NCI-H146 treated with DMSO at 0.1 percent for 48 hours (cell line): ENCODE data around the gene B3GNT9.
A peak's percentile ranks its signal among the peaks of the same experiment; 100 is the strongest.

Experiments
- DNase-seq: peaks from one replicate; lab custom pipeline; 2025; ENCODE audit not compliant: unreplicated experiment; lab: John Stamatoyannopoulos, UW

The B3GNT9 gene

DNA sequence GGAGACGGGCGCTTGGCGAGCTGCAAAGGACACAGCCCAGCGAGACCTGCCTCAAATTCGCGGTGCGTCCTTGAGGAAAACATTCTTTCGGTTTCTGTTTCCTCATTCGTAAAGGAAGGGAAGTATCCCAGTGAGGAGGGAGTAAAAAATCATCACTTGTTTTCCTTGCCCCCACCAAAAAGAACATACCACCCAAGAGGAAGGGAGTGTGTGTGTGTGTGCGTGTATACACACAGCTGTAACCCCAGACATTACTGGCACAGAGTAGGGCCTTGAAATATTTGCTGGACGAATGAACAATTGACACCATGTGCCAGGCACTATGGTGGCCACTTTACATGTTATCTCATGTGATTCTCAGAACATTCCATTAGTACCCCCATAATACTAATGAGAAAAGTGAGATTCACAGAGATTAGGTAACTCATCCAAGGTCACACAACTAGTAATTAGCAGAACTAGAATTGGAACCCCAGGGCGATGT, 34.9 kb upstream of the B3GNT9 start:
- DNase-seq, result no peak

DNA sequence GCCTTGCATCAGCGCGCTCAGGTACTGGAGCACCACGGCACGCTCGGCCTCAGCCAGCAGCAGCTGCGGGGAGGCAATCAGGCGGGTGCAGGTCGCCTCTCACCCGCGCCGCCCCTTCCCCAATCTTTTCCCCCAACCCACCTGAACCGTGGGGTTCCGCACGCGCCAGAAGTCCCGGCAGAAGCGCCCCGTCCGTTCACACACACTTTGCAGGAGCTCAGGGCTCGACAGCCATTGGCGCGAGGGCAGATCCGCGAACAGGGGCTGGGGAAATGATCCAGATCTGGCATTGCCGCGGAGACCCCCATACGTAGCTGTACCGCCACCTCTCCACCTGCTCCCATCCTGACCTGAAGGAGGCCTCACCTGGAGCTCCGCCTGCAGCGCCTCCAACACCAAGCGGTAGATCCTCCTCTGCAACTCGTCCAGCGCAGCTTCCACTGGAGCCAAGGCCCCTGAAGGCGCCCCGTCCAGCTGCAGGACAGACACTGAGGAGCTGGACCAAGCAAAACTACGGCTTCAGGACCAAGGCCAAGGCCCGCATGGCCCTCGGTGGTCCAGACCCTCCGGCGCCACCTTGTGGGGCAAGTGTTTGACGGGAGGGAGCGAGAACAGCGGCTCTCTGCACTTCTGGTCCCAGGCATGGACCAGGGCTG, 34.3 kb upstream of the B3GNT9 start:
- peak; percentile 18 for DNase-seq

DNA sequence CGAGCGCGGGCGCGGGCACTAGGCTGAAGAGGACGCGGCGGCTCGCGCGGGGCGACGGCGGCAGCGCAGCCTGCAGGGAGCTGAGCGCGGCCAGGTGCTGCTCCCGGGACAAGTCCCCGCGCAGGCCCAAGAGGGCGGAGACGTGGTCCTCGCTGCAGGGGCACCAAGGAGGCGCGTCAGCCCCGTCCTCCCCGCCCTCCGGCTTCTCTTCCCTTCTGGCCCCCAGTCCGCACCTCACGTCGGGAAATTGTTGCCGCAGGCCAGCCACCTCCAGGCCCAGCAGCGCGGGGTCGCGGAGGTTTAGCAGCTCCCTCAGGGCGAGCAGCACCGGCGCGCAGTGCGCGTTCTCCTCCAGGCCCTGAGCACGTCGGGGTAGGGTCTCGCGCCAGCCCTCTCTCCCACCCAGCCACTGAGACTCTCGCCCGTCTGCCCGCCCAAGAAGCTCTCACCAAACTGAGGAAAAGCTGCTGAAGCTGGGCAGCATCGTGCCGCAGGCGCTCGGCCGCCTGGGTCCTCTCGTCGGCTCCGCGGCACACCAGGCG, 33.7 kb upstream of the B3GNT9 start:
- no peak for DNase-seq

DNA sequence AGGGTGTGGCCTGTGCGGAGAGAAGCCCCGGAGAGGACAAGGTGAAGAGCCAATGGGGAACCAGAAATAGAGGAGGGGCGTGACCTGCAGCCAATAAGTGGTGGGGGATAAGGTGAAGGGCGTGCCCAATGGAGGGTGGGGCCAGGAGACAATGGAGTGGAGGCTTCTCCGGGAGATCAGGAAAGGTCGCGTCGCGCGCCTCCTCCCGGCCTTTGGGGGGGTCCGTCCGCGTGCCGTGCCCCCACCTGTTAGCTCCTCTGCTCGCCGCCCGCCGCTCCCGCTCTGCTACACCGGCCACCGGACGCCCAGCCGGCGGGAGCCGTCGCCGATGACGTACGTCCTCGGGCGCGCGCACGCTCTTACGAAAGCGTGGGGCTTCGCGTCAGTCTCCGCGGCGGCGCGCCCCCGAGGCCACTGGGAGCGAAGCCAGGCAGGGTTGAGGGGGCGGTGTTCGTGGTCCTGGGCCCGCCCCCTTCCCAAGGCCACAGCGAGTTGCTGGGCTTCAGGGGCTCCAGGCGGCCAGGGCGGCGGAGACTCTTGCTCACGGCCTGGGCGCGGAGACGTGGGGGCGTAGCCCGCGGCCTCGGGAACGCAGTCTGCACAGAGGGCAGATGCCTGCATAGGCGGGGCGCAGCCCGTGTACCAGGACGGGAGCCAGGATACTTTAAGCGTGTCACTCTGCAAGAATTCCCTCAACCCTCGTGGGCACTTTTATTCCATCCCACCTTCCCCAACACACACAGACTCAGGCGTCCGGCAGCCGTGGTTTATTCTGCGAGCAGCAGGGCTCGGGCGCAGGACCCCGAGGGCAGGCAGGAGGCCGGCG, 33.0 kb upstream of the B3GNT9 start, which contains the start of gene MATCAP1:
Gene MATCAP1 (minus strand): TSS at position 337 of the 826 bp plus-strand sequence. CDS start 3,353 bp downstream, outside the sequence.
- DNase-seq, result peak; percentile 93

DNA sequence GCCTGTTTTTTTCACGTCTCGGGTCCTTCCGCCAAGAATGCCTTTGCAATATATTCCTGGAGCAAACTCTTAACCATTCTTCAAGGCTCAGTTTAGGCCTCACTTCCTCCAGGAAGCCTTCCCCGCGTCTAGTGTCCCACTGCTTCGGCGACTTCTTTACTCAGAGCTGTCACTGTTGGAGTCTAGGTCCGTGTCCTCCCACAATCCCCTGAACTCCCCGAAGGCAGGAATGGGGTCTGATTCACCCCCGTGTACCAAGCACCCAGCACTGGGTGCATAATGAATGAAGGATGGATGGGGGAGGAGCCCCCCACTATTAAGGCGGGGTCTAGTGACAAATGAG, 32.5 kb upstream of the B3GNT9 start:
- no peak for DNase-seq

DNA sequence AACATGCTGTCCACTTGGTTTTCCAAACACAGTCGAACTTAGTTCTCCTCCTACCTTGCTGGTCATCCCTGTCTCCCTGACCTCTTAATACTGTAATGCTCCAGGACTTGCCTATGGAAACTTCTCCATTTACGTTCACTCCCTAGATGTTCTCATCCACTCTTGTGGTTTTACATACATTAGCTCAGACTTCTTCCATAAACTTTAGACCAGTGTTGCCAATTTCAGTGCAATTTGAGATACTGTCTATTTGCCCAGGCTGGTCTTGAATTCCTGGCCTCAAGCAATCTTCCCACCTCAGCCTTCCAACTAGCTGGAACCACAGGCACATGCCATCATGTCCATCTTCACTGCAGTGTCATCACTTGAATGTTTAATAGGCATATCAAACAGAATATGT, 31.5 kb upstream of the B3GNT9 start:
- DNase-seq, result no peak

DNA sequence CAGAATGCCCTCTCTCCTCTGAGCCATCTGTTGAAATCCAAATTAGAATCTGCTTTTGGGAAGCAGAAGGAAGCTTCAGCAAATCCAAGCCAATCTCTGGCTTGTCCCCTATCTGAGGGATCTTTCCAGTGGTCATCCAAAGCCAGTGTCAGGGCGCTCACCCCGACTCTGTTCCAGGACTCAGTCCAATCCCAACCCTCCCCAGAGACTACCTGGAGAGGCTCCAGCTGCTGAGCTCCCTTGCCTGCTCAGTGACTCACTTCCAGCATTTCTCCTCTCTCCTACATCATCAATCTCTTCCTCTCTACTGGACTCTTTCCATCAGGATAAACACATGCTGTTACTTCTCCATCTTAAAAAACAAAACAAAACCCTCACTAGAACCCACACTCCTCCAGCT, 30.5 kb upstream of the B3GNT9 start:
- no peak for DNase-seq

DNA sequence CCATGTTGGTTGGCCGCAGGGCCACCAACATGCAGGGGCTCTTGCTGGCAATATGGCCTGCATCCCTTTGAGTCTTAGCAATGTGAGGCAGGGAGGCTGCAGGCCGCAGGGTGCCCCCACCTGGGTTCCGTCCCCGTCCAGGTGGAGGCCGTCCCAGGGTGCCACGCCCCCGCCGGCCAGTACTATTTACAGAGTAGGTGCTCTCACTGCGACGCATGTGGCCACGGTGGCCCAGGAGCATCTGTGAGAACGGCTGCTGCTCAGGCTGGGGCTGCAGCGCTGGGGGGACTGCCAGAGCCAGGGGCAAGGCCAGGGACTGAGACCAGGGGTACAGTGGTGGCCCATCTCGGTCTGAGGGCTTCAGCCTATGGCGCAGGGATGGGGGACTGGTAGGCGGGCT, 29.4 kb upstream of the B3GNT9 start:
- DNase-seq, result no peak

DNA sequence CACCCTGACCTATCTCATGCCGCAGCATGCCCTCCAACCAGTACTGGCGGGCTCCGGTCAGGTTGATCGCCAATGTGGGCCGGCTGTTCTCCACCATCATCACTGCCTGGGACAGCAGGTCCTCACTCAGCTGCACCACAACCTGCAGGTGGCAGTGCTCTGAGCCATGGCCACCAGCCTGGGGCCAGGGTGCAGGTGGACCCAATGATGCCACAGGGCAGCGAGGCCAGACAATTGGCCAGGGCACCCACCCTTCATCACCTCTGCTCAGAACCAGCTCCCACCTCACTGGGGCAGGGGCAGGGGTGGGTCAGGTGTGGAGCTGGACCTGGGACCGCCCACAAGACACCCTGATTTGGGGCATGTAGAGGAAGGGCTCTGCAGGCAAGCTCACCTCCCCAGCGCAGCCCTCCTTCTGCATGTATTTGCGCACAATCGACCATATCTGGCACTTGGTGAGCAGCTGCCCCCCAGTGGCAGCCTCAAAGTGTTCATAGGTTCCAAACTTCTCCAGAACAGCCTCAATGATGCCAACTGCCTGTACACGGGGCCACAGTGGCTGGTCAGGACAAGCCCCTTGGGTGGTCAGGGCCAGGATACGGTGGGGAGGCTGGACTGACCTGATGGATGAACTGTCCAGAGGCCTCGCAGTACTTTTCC, 28.8 kb upstream of the B3GNT9 start:
- no peak for DNase-seq

DNA sequence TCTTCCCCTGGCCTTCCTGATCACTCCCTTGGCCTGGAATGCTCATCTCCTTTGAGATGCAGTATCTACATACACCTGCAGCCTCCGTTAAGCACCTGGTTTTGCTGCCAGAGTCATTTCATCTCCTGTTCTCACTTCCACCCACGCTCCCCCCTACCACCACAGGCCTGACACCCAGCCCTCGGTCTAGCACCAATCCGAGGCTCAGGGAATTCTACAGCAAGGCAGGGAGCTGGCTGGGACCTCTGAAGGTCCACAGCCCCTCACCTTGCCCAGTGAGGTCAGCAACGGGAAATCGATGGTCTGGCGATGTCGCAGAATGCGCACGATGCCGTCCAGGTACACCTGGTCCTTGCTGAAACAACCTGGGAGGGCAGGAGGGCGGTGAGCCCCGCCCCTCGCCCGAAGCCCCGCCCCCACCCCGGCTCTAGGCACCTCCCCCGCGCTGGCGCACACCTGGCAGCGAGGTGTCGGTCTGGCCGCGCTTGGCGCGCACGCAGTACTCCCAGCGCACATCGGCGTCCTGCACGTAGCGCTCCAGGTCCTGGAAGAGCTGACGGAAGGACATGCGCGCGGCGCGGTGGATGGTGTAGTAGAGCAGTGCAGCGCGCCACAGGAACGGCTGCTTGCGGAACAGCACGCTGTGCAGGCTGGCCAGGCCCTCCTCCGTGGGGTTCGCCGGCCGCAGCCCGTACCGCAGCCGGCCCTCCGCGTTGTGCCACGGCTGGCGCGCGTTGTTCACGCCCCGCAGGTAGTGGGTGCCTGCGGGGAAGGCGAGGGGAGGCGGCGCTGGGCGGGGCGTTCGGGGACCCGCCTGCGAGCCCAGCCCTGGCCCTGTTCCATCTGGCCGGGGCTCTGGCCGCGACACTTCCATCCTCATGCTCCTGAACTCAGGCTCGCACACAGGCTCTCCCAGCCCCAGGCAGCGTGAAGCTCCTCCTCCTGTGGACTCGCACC, 27.2 kb upstream of the B3GNT9 start:
- DNase-seq, result peak; percentile 78

DNA sequence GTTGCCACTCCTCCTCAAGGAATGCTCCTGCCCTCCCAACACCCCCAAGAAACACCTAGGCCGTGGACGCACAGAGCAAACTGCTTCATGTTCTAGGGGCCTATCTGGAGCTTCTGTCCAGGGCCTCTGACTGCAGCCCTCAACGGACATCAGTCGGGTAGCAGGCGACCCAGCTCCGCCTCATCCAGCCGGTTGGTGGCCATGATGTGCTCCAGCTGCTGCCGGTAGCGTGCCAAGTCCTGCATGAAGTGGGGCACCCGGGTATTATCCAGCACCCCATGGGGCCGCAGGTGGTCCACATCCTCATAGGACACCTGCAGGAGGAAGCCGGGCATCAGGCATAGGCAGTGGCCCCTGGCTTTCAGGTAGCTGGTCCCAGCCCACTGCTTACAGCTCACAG, 25.9 kb upstream of the B3GNT9 start:
- DNase-seq, result no peak

DNA sequence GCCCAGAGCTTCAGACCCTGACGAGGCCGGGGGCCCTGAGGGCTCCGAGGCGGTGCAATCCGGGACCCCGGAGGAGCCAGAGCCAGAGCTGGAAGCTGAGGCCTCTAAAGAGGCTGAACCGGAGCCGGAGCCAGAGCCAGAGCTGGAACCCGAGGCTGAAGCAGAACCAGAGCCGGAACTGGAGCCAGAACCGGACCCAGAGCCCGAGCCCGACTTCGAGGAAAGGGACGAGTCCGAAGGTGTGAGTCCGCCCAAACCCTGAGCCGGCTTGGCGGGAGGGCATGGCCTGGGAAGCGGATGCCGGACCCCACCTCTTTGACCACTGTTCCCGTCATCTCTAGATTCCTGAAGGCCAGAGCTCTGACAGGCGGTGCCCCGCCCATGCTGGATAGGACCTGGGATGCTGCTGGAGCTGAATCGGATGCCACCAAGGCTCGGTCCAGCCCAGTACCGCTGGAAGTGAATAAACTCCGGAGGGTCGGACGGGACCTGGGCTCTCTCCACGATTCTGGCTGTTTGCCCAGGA, 24.0 kb upstream of the B3GNT9 start:
- no peak for DNase-seq

DNA sequence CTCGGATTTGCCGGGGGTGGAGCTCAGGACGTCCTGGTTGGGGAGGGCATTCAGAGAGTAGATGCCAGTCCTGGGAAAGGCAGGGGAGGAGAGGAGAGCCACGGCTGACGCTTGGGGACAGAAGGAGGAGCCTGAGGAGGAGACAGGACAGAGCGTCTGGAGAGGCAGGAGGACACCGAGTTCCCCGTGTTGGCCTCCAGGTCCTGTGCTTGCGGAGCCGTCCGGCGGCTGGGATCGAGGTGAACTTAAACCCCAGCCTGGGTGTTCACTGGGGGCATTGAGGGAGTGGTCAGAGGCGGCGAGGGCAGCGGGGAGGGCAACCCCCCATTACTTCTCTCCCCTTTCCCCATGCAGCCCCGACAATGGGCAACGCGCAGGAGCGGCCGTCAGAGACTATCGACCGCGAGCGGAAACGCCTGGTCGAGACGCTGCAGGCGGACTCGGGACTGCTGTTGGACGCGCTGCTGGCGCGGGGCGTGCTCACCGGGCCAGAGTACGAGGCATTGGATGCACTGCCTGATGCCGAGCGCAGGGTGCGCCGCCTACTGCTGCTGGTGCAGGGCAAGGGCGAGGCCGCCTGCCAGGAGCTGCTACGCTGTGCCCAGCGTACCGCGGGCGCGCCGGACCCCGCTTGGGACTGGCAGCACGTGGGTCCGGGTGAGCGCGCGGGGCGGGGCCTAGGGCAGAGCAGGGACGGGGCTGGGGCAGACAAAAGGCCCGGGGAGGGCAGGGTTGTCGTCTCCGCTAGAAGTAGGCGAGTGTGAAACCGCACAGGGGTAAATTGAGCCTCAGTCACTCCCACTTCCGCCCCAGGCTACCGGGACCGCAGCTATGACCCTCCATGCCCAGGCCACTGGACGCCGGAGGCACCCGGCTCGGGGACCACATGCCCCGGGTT, 23.3 kb upstream of the B3GNT9 start:
- DNase-seq, result peak; percentile 51

DNA sequence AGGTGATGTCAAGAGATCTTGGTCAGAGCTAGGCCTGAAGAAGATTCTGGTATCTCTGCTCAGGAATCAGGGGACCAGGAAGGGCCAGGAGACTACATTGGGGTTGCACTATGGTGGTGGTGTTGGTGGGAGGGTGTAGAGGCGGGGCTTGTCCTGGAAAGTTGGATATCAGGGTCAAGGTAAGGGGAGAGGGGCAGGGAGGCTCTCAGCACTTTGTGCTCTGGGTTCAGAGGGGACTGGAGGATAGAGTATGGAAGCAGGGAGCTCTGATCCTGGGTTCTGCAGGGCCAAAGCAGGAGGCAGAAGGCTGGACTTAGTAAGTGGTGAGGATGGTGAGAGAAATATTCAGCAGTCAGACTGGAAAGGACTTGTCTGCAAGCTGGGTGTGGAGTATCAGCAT, 22.5 kb upstream of the B3GNT9 start:
- no peak for DNase-seq

DNA sequence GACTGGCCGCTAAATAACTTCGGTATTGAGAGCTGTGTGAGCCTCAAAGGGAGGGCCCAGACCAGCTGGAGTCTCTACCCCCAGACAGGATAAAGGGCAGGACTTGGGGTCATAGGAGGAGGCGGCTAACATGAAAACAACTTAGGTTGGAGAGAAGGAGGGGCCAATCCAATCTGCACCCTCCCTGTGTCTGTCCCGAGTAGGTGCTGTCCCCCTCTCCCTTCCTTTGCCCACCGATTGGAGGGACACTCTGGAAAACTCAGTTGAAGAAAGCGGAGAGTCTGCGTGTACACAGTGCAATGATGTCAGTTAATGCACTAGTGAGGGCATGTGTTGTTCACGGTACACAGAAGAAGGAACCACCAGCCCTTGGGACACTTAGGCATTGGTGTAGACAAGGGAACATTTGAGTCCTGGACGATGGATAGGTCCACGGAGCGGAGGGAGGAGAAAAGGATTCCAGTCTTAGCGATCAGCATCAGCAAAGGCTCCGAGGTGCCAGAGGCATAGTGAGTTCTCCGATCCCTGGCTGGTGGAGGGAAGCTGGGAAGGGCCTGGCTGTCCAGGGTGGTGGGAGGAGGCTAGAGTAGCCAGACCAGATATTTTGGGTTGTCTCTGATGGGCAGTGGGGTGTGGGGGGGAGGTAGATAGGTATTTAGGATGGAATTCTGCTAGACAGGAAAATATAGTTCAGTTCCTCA, 20.3 kb upstream of the B3GNT9 start:
- DNase-seq, result no peak

DNA sequence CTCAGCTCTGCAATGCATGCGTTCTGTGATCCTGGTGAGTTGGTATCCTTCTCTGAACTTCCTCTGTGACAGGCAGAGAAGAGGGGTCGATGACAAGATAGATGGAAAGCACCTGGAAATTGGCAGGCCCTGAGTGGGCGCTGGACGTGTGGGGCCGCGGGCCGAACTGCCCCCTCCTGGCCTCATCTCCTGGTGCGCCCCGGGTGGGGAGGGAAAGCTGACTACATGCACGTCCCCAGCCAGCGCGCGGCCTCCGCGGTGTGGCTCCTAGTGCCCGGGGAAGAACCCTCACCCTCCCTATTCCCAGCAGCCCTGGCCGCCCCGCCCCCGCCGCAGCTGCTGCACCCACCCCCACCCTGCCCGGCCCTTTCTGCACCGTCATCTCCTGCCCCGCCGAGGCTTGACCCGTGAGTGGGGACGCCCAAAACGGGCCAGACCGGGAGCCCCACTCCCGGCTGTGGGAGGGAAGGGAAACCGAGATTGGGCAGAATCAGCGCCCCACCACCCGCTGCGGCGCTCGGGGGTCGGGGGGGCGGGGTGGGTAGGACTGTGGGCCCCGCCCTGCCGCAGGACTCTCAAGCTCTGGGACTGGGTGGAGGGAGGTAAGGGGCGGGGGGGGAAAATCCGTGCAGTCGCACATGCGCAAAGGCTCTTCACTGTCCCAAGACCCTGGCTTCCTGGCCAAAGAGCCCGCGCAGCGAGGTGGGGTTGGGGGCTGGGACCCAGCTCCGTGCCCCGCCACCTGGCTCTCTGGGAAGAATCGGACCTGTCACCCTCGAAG, 19.6 kb upstream of the B3GNT9 start, which contains the start of gene NOL3:
Gene NOL3 (plus strand): TSS at position 371 of the 781 bp plus-strand sequence.
- DNase-seq, result peak; percentile 69

DNA sequence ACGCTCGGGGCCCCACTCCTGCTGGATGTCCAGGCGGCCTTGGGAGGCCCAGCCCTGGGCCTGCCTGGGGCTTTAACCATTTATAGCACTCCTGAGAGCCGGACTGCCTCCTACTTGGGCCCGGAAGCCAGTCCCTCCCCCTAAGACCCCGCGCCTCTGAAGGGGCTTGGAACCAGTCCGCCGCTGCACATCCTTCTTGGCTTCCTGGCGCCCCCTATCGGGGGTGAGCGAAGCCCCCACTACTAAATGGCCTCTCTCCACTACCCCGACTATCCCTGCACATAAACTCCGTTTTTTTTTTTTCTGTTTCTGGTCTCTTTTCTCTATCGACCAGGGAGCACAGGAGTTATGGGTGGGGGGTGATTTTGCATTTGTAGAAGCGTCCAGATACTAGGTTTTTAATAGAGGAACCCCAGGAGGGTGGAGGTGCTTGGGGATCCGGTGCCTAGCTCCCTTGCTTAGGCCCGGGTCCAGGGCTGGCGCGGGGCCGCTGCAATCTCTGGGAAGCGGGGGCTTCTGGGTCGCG, 18.9 kb upstream of the B3GNT9 start:
- DNase-seq, result no peak
